HG03039 (cell line): ENCODE measurements around the gene CRY1.
"Not testable (repeated sequence)": the region's sequence is repeated elsewhere in the genome, so short reads cannot be mapped to it uniquely, and the experiment has no call there.

Source experiments
- ATAC-seq: cut with Tn5 transposase; IDR thresholded peaks from one replicate; pipeline ENCODE4 v1.9.1; 2021; ENCODE audit warnings: mild to moderate bottlenecking, moderate library complexity; ENCODE audit not compliant: unreplicated experiment

The CRY1 gene

DNA sequence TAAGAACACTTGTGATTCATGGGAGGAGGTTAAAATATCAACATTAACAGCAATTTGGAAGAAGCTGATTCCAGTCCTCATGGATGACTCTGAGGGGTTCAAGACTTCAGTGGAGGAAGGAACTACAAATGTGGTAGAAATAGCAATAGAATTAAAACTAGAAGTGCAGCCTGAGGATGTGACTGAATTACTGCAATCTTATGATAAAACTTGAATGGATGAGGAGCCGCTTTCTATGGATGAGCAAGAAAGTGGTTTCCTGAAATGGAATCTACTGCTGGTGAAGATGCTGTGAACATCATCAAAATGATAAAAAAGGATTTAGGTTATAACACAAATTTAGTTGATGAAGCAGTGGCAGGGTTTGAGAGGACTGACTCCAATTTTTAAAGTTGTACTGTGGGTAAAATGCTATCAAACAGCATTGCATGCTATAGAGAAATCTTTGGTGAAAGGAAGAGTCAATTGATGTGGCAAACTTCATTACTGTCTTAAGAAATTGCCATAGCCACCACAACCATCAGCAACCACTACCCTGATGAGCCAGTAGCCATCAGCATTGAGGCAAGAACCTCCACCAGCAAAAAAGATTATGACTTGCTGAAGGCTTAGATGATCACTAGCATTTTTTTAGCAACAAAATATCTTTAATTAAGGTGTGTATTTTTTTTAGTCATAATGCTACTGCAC is 80.5 kb downstream of the CRY1 start:
- ATAC-seq, result no peak

GRCh38 chr12:107011519-107011918 is 81.8 kb downstream of the CRY1 start:
- ATAC-seq, result no peak

- ATAC-seq, result no peak
These were observed 85.9 kb downstream of the CRY1 start for GRCh38 chr12:107007411-107007810.

DNA sequence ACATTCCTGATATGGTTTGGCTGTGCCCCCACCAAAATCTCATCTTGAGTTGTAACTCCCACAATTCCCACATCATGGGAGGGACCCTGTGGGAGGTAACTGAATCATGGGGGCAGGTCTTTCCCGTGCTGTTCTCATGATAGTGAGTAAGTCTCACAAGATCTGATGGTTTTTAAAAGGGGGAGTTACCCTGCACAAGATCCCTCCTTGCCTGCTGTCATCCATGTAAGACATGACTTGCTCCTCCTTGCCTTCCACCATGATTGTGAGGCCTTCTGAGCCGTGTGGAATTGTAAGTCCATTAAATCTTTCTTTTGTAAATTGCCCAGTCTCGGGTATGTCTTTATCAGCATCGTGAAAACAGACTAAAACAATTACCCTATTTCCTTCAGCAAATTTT is 90.7 kb downstream of the CRY1 start:
- not testable (repeated sequence) for ATAC-seq

DNA sequence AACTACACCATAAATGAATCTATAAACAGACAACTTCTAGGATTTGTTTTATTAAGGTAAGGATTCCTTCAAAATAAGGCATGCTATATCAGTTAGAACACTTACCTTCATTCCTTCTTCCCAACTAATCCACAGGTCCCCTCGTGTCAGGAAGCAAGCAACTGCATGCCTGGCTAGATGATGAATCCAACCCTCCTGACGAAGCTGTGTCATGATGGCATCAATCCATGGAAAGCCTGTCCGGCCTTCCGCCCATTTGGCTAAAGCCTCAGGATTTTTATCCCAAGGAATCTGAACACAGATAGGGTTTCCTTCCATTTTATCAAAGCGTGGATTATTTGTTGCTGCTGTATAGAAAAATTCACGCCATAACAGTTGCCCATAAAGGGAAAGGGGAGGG is 93.9 kb downstream of the CRY1 start:
- no peak for ATAC-seq

- no peak for ATAC-seq
These were observed 95.4 kb downstream of the CRY1 start for GRCh38 chr12:106997916-106998315.

GRCh38 chr12:106996102-106996501 is 97.2 kb downstream of the CRY1 start:
- not testable (repeated sequence) for ATAC-seq

GRCh38 chr12:106994579-106995220 is 98.6 kb downstream of the CRY1 start:
- no peak for ATAC-seq

DNA sequence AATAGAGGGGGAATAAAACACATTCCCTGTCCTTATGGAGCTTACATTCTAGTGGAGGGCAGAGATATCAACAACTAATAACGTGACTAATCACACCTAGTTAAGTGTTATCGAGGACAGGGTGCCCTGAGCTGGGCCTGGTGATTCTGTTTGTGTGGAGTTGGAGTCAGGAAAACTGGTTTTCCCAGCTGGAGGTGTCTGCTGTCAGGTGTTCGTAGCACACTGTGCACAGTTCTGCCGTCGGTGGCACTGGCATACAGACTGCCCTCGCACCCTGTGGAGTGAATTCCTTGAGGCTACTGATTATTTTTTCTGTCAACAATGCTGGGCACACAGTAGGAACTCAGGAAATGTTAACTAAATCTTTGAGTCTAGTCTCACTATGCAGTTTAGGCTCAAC is 105.5 kb downstream of the CRY1 start:
- ATAC-seq, result no peak

GRCh38 chr12:106986625-106987389 is 106.5 kb downstream of the CRY1 start, which contains the start of gene MTERF2:
MTERF2 (minus strand) TSS chr12:106987146; CDS start chr12:106978714, 8,432 bp downstream.
- ATAC-seq, result peak; percentile 93

DNA sequence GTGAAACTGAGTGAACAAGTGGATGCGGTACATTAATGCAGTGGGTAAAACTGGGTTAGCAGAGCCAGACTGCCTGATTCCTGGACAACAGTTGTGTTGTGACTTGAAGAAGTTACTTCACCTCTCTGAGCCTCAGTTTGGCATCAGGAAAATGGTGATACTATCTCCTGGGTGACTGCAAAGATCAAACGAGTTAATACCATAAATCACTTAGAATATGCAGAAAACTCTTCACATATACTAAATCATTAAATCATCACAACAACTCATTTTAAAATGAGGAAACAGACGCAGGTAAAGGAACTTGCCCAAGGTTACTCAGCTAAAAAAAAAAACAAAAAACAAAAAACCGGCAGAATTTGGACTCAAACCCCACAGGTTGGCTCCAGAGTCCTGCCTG is 107.2 kb downstream of the CRY1 start:
- ATAC-seq, result no peak

DNA sequence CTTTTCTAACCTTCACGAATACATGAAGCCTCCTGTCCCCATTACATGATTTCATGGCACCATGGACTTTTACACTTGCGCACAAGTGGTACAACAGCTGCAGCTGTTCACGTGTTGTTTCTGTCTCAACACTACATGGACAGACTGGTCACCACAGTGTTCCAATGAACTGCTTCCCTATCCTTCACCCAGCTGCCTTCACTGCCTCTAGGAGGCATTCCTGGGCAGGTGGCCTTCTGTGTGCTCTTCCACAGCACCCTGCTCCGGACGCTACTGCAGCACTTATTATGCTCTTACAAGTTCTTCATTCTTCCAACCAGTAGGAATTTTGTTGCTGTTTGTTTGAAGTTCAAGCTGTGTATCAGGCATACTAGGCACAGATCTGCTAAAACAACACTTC is 107.9 kb downstream of the CRY1 start:
- ATAC-seq, result no peak

DNA sequence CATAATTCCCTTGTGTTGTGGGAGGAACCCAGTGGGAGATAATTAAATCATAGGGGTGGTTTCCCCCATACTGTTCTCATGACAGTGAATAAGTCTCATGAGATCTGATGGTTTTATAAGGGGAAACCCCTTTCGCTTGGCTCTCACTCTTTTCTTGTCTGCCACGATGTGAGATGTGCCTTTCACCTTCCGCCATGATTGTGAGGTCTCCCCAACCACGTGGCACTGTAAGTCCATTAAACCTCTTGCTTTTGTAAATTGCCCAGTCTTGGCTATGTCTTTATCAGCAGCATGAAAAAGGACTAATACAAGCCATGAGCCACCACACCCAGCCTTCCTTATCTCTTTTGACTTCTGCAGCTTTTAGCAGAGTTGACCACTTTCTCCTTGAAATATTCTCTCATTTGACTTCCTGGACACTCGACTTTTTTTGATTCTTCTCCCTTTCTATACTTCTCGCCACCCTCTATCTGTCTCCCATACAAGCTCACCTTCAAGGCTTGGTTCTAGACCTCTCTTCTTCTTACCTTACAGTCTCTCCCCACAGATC is 108.7 kb downstream of the CRY1 start:
- no peak for ATAC-seq

- no peak for ATAC-seq
These were observed 111.1 kb downstream of the CRY1 start for GRCh38 chr12:106982229-106982628.

DNA sequence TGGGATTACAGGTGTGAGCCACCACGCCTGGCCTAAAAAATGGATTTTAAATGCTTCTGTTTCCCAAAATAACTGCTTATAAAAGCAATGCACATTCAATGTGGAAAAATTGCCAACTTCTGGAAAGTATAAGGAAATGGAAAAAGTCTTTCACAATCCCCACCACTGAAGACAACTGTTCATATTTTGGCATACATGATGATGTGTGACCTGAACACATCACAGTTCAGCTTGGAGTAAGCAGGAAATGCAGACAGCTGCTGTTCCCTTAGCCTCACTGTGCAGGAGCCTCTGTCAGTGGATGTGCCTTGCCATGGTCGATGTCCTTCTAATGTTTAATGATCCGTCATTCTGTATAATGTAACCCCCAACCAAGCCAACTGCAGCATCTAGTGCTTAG is 111.6 kb downstream of the CRY1 start:
- no peak for ATAC-seq

GRCh38 chr12:106980944-106981343 is 112.4 kb downstream of the CRY1 start:
- no peak for ATAC-seq

DNA sequence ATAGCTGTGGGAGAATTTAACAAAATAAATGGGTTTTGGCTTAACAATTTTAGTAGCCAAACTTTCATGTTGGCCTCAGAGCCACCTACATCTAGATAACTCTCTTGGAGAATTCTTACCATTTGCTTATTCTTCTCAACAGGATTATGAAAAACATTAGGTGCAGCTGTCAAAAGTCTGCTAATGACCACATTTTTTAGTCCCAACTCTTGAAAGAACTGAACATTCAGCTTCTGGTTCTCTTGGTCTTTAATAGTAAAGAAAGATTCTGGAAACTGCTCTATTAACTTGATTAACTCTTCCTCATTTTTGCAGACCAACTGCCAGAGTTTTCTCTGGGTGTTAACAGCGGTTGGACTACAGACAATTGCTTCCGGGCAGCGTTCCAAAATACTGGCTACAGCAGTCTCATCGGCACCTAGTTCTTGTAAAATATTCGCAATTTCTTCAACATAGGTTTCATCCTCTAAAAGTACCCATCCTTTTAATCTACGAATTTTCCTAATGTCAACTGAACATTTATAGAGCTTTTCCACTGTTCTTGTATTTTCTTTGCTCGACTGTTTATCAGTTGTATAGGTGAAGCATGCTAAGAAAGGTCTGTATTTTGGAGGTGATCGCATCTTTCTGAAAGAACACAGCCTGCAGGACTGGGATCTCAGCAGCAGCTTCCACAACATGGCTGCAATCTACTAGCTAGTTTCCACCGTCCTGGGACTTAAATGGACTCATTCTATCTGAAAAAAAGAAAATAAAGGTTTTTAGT is 115.1 kb downstream of the CRY1 start:
- no peak for ATAC-seq

GRCh38 chr12:106976668-106977067 is 116.7 kb downstream of the CRY1 start:
- no peak for ATAC-seq

DNA sequence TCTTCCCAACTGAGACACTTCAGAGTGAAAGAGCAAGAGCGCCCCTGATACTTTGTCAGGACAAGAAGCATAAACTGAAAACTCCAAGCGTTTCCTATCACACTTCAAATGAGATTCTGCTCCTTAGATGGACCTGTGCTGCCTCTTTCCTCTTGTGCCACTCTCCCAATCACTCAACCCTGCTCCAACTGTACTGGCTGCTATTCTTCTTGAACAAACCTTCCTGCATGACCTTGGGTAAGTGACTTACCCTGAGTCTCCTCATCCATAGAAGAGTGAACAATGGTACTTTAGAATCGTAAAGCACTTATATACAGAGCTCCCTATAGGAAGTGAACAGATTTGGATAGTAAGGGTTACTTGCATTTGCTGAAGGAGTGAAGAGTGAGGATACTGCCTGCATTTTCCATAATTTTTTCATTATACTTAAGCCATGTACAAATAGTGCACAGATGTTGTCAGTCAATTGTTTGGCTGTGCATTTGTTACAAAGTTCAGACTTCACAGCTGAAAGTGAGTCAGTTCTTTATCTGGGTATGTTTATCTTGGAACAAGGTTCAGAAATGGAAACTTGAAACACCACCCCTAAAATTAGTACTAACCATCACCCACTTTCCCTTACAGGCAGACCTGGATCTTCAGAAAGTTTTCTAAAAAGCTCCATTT is 117.2 kb downstream of the CRY1 start:
- ATAC-seq, result no peak

- no peak for ATAC-seq
These were observed 118.3 kb downstream of the CRY1 start for GRCh38 chr12:106975098-106975497.
